H1 (cell line): ENCODE data around the gene CRHR1. TPM values are rescaled to one million over a fixed set of nuclear protein-coding genes. Genes with fewer than 3 reads are reported as not detected.

Experiments
- BRCA1 ChIP-seq: IDR thresholded peaks from 2 replicates; pipeline ENCODE4 v1.6.1; 2012; ENCODE audit warnings: low read depth, low read length, improper control_type of control experiment
- EP300 ChIP-seq, 2 experiments: IDR thresholded peaks; 1 replicate in 1 of 2; 2 replicates in 1 of 2; pipeline ENCODE4 v1.6.1; 2011 to 2012; ENCODE audit warnings: low read depth in 2 of 2, low read length in 2 of 2, mild to moderate bottlenecking in 2 of 2, borderline replicate concordance in 1 of 2, inconsistent platforms in 1 of 2, moderate library complexity in 1 of 2
- POLR2A ChIP-seq, 2 experiments: IDR thresholded peaks; 1 replicate in 1 of 2; 2 replicates in 1 of 2; pipeline ENCODE4 v1.6.1; 2011; ENCODE audit warnings: low read depth in 2 of 2, low read length in 2 of 2, mild to moderate bottlenecking in 2 of 2; ENCODE audit errors: control extremely low read depth in 1 of 2
- TAF1 ChIP-seq: IDR thresholded peaks from 2 replicates; pipeline ENCODE4 v1.6.1; 2011; ENCODE audit warnings: mild to moderate bottlenecking, low read depth, low read length
- polyA plus RNA-seq, 7 experiments: library from polyadenylated mRNA; depleted of rRNA in 3 of 7; stranded (reverse) in 5 of 7; unstranded in 2 of 7; fragments of >200 nt in 5 of 7; fragments of 200-250 nt in 2 of 7; gene quantifications; 1 replicate in 5 of 7; 2 replicates in 1 of 7; 4 replicates in 1 of 7; pipeline versions ENCODE4 v1.2.1 to v1.2.3, GENCODE V29; 2011 to 2013; ENCODE audit warnings: missing spikeins in 2 of 7, mixed read lengths in 2 of 7
- total RNA-seq: library from RNA; stranded (reverse); fragmentation: NEBNext Ultra II Directional; extraction: Animal tissue kit (Norgen Biotek cat#: 25700); gene quantifications from 2 replicates; pipeline ENCODE4 v1.2.1, GENCODE V29; 2021

Gene CRHR1
- total and polyA plus RNA-seq, 2 of the 8 experiments (the other 6 are each of a cell fraction or from before 2014, with no cell fraction given): 0.56 to 1.7 TPM

DNA sequence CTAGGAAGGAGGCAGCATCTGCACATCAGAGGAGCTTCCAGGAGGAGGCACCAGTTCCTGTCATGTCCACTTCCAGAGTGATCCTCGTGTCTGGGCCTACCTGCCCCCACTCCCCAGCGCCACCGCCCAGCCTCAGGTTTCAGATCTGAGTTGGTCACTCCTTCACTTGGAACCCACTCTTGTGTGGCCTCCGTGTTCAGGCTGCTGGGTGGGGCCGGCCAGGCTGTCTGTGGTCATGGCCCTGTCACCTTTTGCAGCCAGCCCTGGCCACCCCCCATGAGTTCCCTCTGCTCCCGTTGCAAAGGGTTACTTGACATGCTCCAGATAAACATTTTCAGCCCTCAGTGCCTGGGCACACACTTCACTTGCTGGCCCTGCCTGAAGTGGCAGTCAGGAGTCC is 33.9 kb downstream of the CRHR1 start (continued):
- no peak for TF ChIP-seq EP300 (IDR thresholded peaks at IDR 0.05; ENCODE audit: borderline replicate concordance in 1 of 2, low read depth in 2 of 2, low read length in 2 of 2)
- no peak for TF ChIP-seq POLR2A (IDR thresholded peaks at IDR 0.05; ENCODE audit: control extremely low read depth in 1 of 2, low read depth in 2 of 2, low read length in 2 of 2)
- no peak for TF ChIP-seq BRCA1
- no peak for TF ChIP-seq TAF1
